NCI-H446 (cell line): ENCODE measurements around the gene RPRD2.
"Not testable (repeated sequence)": the region's sequence is repeated elsewhere in the genome, so short reads cannot be mapped to it uniquely, and the experiment has no call there.

ENCODE experiments used
- DNase-seq, 2 experiments: peaks; one replicate each; lab custom pipeline; 2025; lab: John Stamatoyannopoulos, UW

Gene RPRD2

GRCh38 chr1:150363426-150364230 lies at the start of gene RPRD2:
TSS of gene RPRD2 (plus strand) at chr1:150364147. CDS start at chr1:150364715, 568 bp downstream.
- DNase-seq: peak; percentile 99 to 100

GRCh38 chr1:150314691-150315090 lies 49.3 kb upstream of the RPRD2 start:
- not testable (repeated sequence) for DNase-seq

- no peak for DNase-seq
Measured at GRCh38 chr1:150320667-150320978, 43.3 kb upstream of the RPRD2 start.

GRCh38 chr1:150321826-150322166 lies 42.2 kb upstream of the RPRD2 start:
- DNase-seq: no peak

- no peak for DNase-seq
Measured at GRCh38 chr1:150322310-150322709, 41.6 kb upstream of the RPRD2 start.

GRCh38 chr1:150332651-150333290 lies 31.2 kb upstream of the RPRD2 start:
- no peak for DNase-seq

GRCh38 chr1:150346316-150346715 lies 17.6 kb upstream of the RPRD2 start:
- DNase-seq: no peak

- DNase-seq: no peak
Measured at GRCh38 chr1:150352866-150353265, 11.1 kb upstream of the RPRD2 start.

- no peak for DNase-seq
Measured at GRCh38 chr1:150362721-150363425, 1.1 kb upstream of the RPRD2 start.

- DNase-seq: peak; percentile 57 to 73
Measured at GRCh38 chr1:150364231-150365003, 470 bp downstream of the RPRD2 start.

- no peak for DNase-seq
Measured at GRCh38 chr1:150365941-150366340, 2.0 kb downstream of the RPRD2 start.

GRCh38 chr1:150366416-150367296 lies 2.7 kb downstream of the RPRD2 start:
- peak in 1 of 2 experiments; percentile 16 for DNase-seq

GRCh38 chr1:150371110-150371509 lies 7.2 kb downstream of the RPRD2 start:
- no peak for DNase-seq

- no peak for DNase-seq
Measured at GRCh38 chr1:150372580-150372979, 8.6 kb downstream of the RPRD2 start.

- no peak for DNase-seq
Measured at GRCh38 chr1:150376110-150376509, 12.2 kb downstream of the RPRD2 start.

GRCh38 chr1:150383631-150384324 lies 19.8 kb downstream of the RPRD2 start:
- no peak for DNase-seq

- DNase-seq: no peak
Measured at GRCh38 chr1:150385537-150386445, 21.8 kb downstream of the RPRD2 start.

- no peak for DNase-seq
Measured at GRCh38 chr1:150386592-150386991, 22.6 kb downstream of the RPRD2 start.

GRCh38 chr1:150387200-150387599 lies 23.3 kb downstream of the RPRD2 start:
- no peak for DNase-seq

- DNase-seq: no peak
Measured at GRCh38 chr1:150388241-150388640, 24.3 kb downstream of the RPRD2 start.
